T-helper 1 cell treated with Interleukin-12 subunit alpha and Interleukin-12 subunit beta and Interleukin-4 antibody, amounts not matched to agents 30 ng/mL and 1 ng/mL, for 36 hours (primary cell): ENCODE data around the gene ANKRD11. TPM values are rescaled to one million over a fixed set of nuclear protein-coding genes. Genes with fewer than 3 reads are reported as not detected.

Experiments
- intact Hi-C: fragments of 100-400 bp; cut with micrococcal nuclease; formaldehyde crosslinking; loops from one replicate; pipeline ENCODE4 v1.15.1; 2024
- total RNA-seq: library from RNA; stranded (reverse); gene quantifications from 2 replicates; pipeline ENCODE4 v1.2.3, GENCODE V29; 2022

The ANKRD11 gene
- total RNA-seq, 1 donor from 2014 or later, result 192 TPM

DNA sequence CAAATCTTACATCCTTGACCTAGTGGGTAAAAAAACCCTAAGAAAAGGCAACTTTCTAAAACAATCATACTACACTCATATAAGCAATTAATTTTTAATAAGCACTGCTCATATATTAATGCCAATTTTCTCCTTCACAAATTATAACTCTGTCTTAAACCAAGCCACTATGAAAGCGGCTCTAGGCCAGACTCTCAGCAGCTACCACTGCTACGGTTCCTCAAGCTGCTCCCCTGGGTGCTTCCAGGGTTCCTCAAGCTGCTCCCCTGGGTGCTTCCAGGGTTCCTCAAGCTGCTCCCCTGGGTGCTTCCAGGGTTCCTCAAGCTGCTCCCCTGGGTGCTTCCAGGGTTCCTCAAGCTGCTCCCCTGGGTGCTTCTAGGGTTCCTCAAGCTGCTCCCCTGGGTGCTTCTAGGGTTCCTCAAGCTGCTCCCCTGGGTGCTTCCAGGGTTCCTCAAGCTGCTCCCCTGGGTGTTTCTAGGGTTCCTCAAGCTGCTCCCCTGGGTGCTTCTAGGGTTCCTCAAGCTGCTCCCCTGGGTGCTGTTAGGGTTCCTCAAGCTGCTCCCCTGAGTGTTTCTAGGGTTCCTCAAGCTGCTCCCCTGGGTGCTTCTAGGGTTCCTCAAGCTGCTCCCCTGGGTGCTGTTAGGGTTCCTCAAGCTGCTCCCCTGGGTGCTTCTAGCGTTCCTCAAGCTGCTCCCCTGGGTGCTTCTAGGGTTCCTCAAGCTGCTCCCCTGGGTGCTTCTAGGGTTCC lies 35.8 kb downstream of the ANKRD11 start:
- intact Hi-C loops, result loop anchor here (2.0 kb wide), 2 partner anchors 34 to 54 kb away; partner anchors contain the start of gene SPG7

GRCh38 chr16:89453501-89454321 lies 36.6 kb downstream of the ANKRD11 start:
- intact Hi-C loops, result loop anchor here (2.0 kb wide), 2 partner anchors 35 to 55 kb away; partner anchors contain the start of gene SPG7

DNA sequence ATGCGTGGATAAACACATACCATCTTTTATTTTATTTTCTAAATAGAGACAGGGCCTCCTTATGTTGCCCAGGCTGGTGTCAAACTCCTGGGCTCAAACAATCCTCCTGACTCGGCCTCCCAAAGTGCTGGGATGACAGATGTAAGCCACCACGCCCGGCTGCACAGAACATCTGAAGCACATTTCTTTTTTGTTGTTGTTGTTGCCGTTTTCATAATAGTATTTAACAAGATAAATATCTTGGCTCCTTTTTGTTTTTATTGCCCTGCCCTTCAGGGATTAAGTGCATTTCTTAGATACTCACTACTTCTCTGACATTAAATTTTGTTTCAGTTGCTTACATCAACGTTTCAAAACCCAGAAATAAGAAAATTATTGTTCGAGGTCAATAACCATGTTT lies 37.4 kb downstream of the ANKRD11 start:
- intact Hi-C loops, result no loop called here

- intact Hi-C loops, result no loop called here
These were observed 38.1 kb downstream of the ANKRD11 start for GRCh38 chr16:89452241-89452640.

- intact Hi-C loops, result loop anchor here (2.0 kb wide), 1 partner anchor 16 kb away; no protein-coding TSS in a partner anchor
These were observed 39.8 kb downstream of the ANKRD11 start for GRCh38 chr16:89450537-89450936.

- intact Hi-C loops, result loop anchor here (2.0 kb wide), 1 partner anchor 15 kb away; no protein-coding TSS in a partner anchor
These were observed 40.5 kb downstream of the ANKRD11 start for GRCh38 chr16:89449726-89450335.

- intact Hi-C loops, result no loop called here
These were observed 41.7 kb downstream of the ANKRD11 start for GRCh38 chr16:89448656-89449055.

DNA sequence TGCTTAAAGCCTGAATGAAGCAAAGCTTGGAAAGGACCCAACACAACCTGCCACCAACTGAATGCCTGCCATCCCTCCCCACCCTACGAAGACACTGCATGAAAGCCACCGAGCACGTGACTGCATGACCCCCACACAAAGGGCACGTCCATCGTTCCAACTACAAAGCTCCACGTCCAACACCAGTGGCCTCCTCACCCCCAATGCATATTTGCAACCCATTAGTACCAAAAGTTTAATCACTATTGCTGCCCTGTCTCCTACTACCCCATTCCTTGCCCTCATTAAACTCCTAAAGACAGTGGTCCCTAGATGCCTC lies 43.4 kb downstream of the ANKRD11 start:
- intact Hi-C loops, result no loop called here

GRCh38 chr16:89446136-89446974 lies 44.0 kb downstream of the ANKRD11 start:
- intact Hi-C loops, result no loop called here

DNA sequence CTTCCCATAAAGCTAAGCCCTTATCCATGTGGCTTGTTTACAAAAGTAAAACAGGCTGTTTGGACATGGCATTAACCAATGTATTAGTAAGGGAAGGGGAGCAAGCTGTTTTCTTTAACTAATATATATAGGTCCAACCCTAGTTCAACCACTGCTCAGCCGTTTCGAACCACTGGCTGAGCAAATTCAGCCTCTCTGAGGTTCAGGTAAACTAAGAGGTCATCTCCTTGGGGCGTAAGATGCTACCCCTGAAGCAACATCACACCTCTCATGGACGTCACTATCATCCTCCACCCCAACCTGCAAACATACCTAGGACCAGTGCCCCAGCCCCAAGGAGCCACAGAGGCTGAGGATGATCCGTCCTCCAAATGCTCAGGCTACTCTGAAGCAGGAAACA lies 45.2 kb downstream of the ANKRD11 start:
- intact Hi-C loops, result no loop called here

DNA sequence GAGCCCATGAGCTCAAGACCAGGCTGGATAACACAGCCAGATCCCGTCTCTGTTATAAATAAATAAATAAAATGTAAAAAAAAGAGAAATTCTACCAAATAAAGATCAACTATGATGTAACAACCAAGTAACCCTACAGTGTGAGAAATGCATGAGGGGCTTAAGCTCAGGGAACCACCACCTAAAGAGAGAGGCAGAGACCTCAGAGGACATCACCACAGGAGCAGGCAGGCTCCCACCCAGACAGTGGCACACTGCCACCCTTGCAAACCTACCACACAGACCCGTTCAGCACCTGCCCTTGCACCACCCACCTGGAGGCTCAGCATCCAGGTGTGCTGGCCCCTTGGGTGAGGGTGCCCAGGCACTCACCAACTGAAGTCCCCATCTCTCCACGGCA lies 45.6 kb downstream of the ANKRD11 start:
- intact Hi-C loops, result loop anchor here (5.0 kb wide), 1 partner anchor 112 kb away; no protein-coding TSS in a partner anchor

DNA sequence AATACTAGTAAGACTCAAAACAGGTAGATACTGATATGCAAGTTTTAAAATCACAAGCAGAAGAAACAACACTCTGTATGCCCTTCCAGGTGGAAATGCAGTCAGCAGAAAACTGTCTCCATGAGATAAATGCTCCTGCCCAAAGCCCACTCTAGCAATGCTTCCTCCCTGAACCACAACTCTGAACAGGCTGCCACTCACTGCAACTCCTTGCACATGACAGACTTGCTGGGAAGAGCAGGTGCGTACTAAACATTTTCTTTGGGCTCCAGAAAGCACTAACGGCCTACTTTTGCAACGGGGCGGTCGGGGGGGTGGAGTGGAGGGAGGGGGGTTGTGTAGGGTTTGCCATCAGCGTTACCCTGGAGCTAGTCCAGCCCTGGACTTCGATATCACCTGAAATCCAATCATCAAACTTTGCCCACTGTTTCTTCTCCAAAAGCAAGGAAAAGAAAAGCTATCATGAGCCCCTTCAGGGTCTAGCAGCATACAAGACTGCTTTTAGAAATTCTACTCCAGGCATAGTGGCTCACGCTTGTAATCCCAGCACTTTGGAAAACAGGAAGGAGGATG lies 46.1 kb downstream of the ANKRD11 start:
- intact Hi-C loops, result loop anchor here (5.0 kb wide), 1 partner anchor 112 kb away; no protein-coding TSS in a partner anchor

DNA sequence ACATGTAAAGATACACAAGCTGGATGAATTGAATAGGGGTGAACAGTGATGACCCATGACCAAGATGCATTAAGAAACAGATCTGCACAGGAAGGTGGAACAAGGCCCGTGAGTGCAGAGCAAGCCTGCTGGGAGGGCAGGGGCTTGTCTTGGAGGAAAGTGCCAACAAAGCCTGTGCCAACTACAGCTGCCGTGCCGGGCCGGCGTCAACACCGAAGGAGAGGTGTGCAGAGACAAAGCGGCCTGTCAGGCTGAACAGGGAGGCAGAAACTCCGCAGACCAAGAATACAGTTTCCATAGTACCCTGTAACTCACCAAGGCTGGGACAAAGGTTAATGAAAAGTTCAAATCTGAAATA lies 46.7 kb downstream of the ANKRD11 start:
- intact Hi-C loops, result loop anchor here (5.0 kb wide), 1 partner anchor 111 kb away; no protein-coding TSS in a partner anchor

GRCh38 chr16:89442990-89443726 lies 47.2 kb downstream of the ANKRD11 start:
- intact Hi-C loops, result loop anchor here (5.0 kb wide), 1 partner anchor 111 kb away; no protein-coding TSS in a partner anchor

DNA sequence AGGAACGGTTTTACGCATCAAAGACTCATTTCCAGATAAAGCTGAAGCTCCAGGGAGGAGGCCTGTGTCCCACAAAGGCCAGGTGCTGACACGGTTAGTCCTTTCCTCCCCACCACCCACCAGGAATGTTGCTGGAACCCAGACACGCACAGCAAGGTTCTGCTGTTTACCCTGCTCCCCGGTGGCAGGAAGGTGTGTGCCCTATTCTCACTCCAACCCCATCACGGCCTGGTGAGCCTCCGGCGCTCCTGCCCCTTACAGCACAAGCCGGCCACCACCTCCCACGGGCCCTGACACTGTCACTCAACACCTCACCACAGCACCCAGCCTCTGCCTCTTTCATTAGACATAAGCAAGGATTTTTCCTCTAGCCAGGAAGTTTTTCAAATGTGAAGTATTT lies 47.8 kb downstream of the ANKRD11 start:
- intact Hi-C loops, result loop anchor here (5.0 kb wide), 1 partner anchor 110 kb away; no protein-coding TSS in a partner anchor

- intact Hi-C loops, result loop anchor here (1.0 to 5.0 kb wide), 4 partner anchors 15 to 107 kb away; no protein-coding TSS in a partner anchor
These were observed 50.7 kb downstream of the ANKRD11 start for GRCh38 chr16:89439659-89440058.

- intact Hi-C loops, result loop anchor here (2.0 kb wide), 2 partner anchors 13 to 35 kb away; no protein-coding TSS in a partner anchor
These were observed 52.4 kb downstream of the ANKRD11 start for GRCh38 chr16:89437991-89438390.

GRCh38 chr16:89437251-89437987 lies 52.9 kb downstream of the ANKRD11 start:
- intact Hi-C loops, result no loop called here

DNA sequence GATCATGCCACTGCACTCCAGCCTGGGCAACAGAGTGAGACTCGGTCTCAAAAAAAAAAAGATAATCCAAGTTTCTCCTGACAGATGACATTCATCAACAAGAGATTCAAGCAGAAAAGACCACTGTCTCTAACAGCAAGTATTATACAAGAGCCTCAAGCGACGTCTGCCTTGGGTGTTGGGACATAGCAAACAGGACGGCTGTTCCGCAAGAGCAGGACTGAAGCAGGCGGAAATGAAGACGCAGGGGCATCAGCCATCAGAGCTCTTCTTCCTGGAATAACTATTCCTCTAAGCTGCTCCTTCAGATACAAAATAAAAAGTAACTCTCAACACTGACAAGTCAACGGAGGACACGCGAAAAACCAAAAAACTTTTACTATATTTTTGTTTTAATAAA lies 54.0 kb downstream of the ANKRD11 start:
- intact Hi-C loops, result no loop called here
